Dermis blood vessel endothelial cell (primary cell): Measurements from ENCODE around the gene CHD9. TPM values are rescaled to one million over a fixed set of nuclear protein-coding genes. Genes with fewer than 3 reads are reported as not detected.

Experiments
- DNase-seq: peaks from one replicate; pipeline ENCODE4 v3.0.0; 2010
- total RNA-seq: library from RNA; depleted of rRNA; stranded (reverse); fragments of >200 nt; gene quantifications from 2 replicates; pipeline ENCODE4 v1.2.3, GENCODE V29; 2014

CHD9 gene
- total RNA-seq, 1 donor from 2014 or later = 95.0 TPM

DNA sequence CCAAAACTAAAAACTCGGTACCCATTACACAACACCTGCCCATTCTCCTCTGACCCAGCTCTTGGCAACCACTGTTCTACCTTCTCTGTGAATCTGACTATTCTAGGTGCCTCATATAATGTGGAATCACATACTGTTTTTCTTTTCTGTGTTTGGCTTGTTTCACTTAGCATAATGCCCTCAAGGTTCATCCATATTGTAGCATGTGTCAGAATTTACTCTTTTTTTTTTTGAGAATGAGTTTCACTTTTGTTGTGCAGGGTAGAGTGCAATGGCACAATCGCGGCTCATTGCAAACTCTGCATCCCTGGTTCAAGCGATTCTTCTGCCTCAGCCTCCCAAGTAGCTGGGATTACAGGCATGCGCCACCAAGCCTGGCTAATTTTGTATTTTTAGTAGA lies 320.0 kb downstream of the CHD9 start:
- DNase-seq = no peak

DNA sequence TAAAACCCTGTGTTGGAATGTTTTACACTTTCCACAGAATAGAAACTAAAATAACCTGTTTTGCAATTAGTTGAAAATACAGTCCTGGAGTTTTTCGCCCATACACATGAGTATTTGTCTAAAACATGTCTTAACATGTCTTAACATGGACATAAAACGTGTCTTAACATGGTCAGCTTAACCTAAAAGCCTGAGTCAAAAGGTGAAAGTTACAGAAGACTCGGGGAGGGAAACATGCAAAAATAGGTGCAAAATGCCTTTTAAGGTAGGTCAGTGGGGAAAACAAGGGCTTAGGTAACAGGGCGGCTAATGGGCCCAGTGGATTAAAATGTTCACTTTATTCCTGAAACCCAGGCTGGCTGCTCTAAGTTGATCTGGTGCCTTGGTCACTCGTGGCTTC lies 323.3 kb downstream of the CHD9 start:
- DNase-seq = no peak

Other genes starting within 250 kb of the CHD9 start
- 0.65 and 1.9 TPM in 2 replicates for gene CHD9NB, start 2.1 kb upstream of the CHD9 start, total RNA-seq